NB4 (cell line): ENCODE results near the gene CD151.
A peak's percentile ranks its signal among the peaks of the same experiment; 100 is the strongest.

ENCODE experiments used
- DNase-seq: peaks from one replicate; pipeline ENCODE4 v3.0.0; 2010; ENCODE audit warnings: low read depth
- H3K4me3 ChIP-seq: one replicate; pipeline ENCODE4 v1.5.1; 2011; ENCODE audit warnings: mild to moderate bottlenecking, low read depth, low read length, moderate library complexity
- CTCF ChIP-seq: IDR thresholded peaks from one replicate; pipeline ENCODE4 v1.5.1; 2012; ENCODE audit warnings: low read depth, low read length
- MAX ChIP-seq: IDR thresholded peaks from 2 replicates; pipeline ENCODE4 v1.6.1; 2011; ENCODE audit warnings: low read depth, low read length
- MYC ChIP-seq: IDR thresholded peaks from 2 replicates; pipeline ENCODE4 v1.6.1; 2011; ENCODE audit warnings: low read depth, low read length
- POLR2A ChIP-seq: IDR thresholded peaks from 2 replicates; pipeline ENCODE4 v1.6.1; 2011; ENCODE audit warnings: mild to moderate bottlenecking; ENCODE audit not compliant: insufficient read length; ENCODE audit errors: extremely low read depth

The CD151 gene

GRCh38 chr11:832529-833113, at the start of gene CD151:
Gene CD151 (plus strand): TSS chr11:832952. CDS start chr11:836070, 3,118 bp downstream.
- TF ChIP-seq CTCF: no peak
- peak; percentile 29; the same call in 1 of the 2 replicates for TF ChIP-seq MYC
- TF ChIP-seq POLR2A: peak; percentile 59
- DNase-seq: peak; percentile 79
- peak within 1 kb of the TSS; percentile 68 for H3K4me3 ChIP-seq

GRCh38 chr11:783581-784015, 49.2 kb upstream of the CD151 start:
- TF ChIP-seq MAX (no peak), MYC (no peak), CTCF (no peak), POLR2A (no peak)
- DNase-seq: no peak
- H3K4me3 ChIP-seq: no peak overlapping the region

- DNase-seq: peak; percentile 70
- TF ChIP-seq CTCF: no peak
- no peak for TF ChIP-seq MYC
- no peak for TF ChIP-seq POLR2A
- no peak for TF ChIP-seq MAX
- no peak overlapping the region for H3K4me3 ChIP-seq
Observed at GRCh38 chr11:786235-787083, 46.3 kb upstream of the CD151 start.

- DNase-seq: no peak
- no peak for TF ChIP-seq MAX
- no peak for TF ChIP-seq POLR2A
- no peak for TF ChIP-seq MYC
- no peak for TF ChIP-seq CTCF
- H3K4me3 ChIP-seq: no peak overlapping the region
Observed at GRCh38 chr11:787084-787675, 45.6 kb upstream of the CD151 start.

GRCh38 chr11:788009-788640, 44.6 kb upstream of the CD151 start:
- no peak overlapping the region for H3K4me3 ChIP-seq
- no peak for TF ChIP-seq CTCF
- no peak for TF ChIP-seq MAX
- TF ChIP-seq MYC: no peak
- no peak for TF ChIP-seq POLR2A
- DNase-seq: no peak
